Effector memory CD4-positive, alpha-beta T cell (primary cell): ENCODE measurements around the gene CEMP1.
"Not testable (repeated sequence)": the region's sequence is repeated elsewhere in the genome, so short reads cannot be mapped to it uniquely, and the experiment has no call there.

Experiments
- DNase-seq, 3 donors: peaks; one replicate each; pipeline ENCODE4 v3.0.0-alpha.2; 2020
- H3K27ac ChIP-seq: 2 replicates; pipeline ENCODE4 v1.7.0; 2013; ENCODE audit warnings: mild to moderate bottlenecking, low read length, moderate library complexity; ENCODE audit not compliant: insufficient read depth, poor library complexity, severe bottlenecking
- H3K27me3 ChIP-seq: replicated peaks from 2 replicates; pipeline ENCODE4 v1.7.0; 2013; ENCODE audit warnings: mild to moderate bottlenecking, low read length; ENCODE audit not compliant: insufficient read depth, control insufficient read depth, poor library complexity, severe bottlenecking
- H3K36me3 ChIP-seq: 2 replicates; pipeline ENCODE4 v1.7.0; 2013; ENCODE audit warnings: mild to moderate bottlenecking, low read length, moderate library complexity; ENCODE audit not compliant: control insufficient read depth, insufficient read depth
- H3K4me1 ChIP-seq: 2 replicates; pipeline ENCODE4 v1.7.0; 2013; ENCODE audit warnings: low read length, mild to moderate bottlenecking; ENCODE audit not compliant: control insufficient read depth, insufficient read depth, poor library complexity, severe bottlenecking
- H3K4me3 ChIP-seq: 2 replicates; pipeline ENCODE4 v1.7.0; 2013; ENCODE audit warnings: low read length, low read depth, mild to moderate bottlenecking; ENCODE audit not compliant: insufficient read depth, poor library complexity, severe bottlenecking
- H3K9me3 ChIP-seq: 2 replicates; pipeline ENCODE4 v1.7.0; 2013; ENCODE audit warnings: mild to moderate bottlenecking, low read length, moderate library complexity; ENCODE audit not compliant: control insufficient read depth

Gene CEMP1

DNA sequence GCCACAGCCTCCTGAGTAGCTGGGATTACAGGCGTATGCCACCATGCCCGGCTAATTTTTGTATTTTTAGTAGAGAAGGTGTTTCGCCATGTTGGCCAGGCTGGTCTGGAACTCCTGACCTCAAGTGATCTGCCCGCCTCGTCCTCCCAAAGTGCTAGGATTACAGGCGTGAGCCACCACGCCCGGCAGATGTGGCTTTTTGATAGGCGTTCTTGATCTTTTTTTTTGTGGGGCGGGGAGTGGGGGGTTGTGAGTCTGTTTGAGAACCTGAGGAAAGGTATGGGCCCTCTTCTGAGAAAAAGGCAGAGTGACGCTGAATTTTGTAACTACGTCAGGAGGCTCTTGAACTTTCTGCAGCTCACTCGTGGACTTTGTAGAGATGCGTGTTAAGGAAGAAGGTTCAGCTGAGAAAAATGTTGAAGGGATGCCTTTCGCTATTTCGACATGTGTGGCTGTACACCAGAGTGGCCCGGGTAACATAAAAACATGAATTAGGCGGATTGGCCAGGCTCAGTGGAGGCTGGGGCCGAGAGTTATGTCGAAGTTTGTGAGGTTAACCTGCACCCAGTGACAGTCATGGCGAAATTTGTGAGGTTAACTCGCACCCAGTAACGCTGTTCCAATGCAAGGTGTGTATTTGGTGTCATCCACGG lies 8.1 kb upstream of the CEMP1 start:
- H3K27me3 ChIP-seq, H3K4me3 ChIP-seq, H3K36me3 ChIP-seq, H3K27ac ChIP-seq, H3K9me3 ChIP-seq, DNase-seq: not testable (repeated sequence)
- H3K4me1 ChIP-seq = peaks cover 13% of the 10 kb centered on the region

DNA sequence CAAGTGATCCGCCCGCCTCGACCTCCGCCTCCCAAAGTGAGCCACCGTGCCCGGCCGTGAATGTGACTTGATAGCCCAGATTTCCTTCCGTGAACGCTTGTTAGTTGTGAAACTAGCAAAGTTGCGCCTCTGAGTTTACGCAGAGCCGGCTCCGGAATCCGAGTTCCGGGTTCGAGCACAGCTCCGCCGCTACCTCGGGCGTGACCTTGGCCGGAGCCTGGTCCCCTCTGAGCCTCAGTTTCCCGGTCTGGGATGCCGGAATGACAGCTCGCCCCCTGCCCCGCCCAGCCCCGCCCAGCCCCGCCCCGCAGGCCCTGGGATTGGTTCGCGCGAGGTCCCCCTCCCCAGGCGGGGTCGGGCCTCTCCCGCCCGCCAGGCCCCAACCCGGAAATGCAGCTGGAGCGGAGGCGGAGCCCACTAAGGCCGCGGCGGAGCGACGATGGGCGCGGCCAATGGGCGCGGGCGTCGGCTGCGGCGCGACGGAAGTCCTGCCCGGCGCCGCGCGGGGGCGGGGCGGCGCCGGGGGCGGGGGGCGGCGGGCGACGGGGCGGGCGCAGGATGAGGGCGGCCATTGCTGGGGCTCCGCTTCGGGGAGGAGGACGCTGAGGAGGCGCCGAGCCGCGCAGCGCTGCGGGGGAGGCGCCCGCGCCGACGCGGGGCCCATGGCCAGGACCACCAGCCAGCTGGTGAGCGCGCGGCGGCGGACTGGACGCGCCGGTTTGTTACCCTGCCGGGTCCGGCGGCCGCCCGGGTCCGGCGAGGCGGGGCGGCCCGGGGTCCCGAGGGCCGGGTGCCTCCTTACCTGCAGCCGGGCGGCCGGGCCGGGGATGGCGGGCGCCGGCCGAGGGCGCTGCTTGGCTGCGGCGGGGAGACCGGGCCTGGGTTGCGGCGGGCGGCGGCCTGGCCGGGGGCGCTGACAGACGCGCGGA lies 6.5 kb upstream of the CEMP1 start, which contains the start of gene PDPK1:
TSS of gene PDPK1 (plus strand) at position 571 of the 929 bp plus-strand sequence. CDS start at position 663, 92 bp downstream.
- H3K4me3 ChIP-seq = peak within 1 kb of the TSS; percentile 62
- peak within 1 kb of the TSS; percentile 65 for H3K27ac ChIP-seq
- H3K4me1 ChIP-seq = peaks cover 13% of the 10 kb centered on the region
- H3K27me3 ChIP-seq = no peaks in the 10 kb centered on the region
- H3K36me3 ChIP-seq = no peaks in the 10 kb centered on the region
- DNase-seq = peak; percentile 91 to 94 (median 92)
- H3K9me3 ChIP-seq = no peaks in the 10 kb centered on the region

DNA sequence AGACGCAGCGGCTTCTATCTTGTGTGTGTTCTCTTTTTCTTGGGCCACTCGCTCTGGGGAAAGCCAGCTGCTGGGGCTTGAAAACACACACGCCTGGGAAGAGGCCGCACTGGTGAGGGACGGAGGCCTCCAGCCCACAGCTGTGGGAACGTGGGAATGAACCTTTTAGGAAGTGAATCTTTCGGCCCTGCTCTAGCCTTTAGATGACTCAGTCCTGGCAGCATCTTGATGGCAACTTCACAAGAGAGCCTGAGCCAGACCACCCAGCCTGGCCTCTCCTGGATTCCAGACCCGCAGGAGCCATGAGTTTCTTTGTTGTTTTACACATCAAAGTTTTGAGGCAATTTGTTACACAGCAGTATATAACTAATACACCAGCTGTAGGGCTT lies 4.4 kb upstream of the CEMP1 start:
- Histone ChIP-seq H3K4me1 (peaks cover 21% of the 10 kb centered on the region), H3K9me3 (no peaks in the 10 kb centered on the region), H3K27me3 (no peaks in the 10 kb centered on the region), H3K27ac (no peak overlapping the region), H3K36me3 (no peaks in the 10 kb centered on the region), H3K4me3 (no peak overlapping the region)
- DNase-seq = no peak

DNA sequence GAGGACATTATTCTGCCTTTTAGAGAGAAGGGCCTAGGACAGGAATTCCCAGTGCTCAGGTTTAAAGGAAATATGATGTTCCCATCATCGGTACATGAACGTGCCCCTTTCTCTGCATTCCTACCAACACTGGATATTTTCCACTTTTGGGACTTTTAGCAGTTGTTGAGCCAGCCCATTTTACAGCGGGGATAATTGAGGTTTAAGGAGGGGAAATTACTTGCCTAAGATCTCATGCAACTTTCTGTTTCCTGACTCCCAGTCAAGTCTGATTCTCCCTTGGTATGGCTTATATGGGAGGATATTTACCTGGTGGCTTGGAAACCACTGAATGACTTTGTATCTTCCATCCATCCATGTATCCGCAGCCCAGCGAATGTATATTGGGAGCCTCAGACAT lies 3.1 kb upstream of the CEMP1 start:
- H3K4me1 ChIP-seq = peaks cover 19% of the 10 kb centered on the region
- H3K4me3 ChIP-seq, H3K27ac ChIP-seq, H3K36me3 ChIP-seq, H3K9me3 ChIP-seq, H3K27me3 ChIP-seq, DNase-seq: not testable (repeated sequence)

DNA sequence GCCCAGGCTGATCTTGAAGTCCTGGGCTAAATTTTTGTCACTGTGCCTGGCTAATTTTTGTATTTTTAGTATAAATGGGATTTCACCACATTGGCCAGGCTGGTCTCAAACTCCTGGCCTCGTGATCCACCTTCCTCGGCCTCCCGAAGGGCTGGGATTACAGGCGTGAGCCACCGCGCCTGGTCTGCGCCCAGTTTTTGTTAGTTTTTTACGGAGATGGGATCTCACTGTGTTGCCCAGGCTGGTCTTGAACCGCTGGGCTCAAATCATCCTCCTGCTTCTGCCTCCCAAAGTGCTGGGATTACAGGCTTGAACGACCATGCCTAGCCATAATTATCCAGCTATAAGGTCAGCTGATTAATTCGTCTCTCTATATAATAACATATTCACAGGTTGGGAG lies 2.7 kb upstream of the CEMP1 start:
- H3K4me1 ChIP-seq = peaks cover 15% of the 10 kb centered on the region

DNA sequence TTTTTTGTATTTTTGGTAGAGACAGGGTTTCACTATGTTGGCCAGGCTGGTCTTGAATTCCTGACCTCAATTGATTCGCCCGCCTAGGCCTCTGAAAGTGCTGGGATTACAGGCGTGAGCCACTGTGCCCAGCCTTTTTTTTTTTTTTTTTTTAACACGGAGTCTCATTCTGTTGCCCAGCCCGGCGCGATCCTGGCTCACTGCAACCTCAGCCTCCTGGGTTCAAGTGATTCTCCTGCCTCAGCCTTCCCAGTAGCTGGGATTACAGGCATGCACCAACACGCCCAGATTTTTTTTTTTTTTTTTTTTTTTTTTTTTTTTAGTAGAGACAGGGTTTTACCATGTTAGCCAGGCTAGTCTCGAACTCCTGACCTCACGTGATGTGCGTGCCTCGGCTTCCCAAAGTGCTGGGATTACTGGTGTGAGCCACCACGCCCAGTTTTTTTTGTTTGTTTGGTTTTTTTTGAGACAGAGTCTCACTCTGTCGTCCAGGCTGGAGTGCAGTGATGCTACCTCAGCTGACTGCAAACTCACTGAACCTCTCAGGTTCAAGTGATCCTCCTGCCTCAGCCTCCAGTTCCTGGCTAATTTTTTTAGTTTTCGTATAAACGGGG lies 2.0 kb upstream of the CEMP1 start:
- H3K27ac ChIP-seq = peak overlapping the region; percentile 82
- not testable (repeated sequence) for H3K36me3 ChIP-seq, DNase-seq, H3K27me3 ChIP-seq, H3K9me3 ChIP-seq
- peak overlapping the region; percentile 75 for H3K4me3 ChIP-seq
- peaks cover 12% of the 10 kb centered on the region for H3K4me1 ChIP-seq

More for the DNA sequence above, 2.7 kb upstream of the CEMP1 start:
- Histone ChIP-seq H3K36me3 (peaks cover 3% of the 10 kb centered on the region), H3K27ac (no peak overlapping the region), H3K9me3 (no peaks in the 10 kb centered on the region), H3K27me3 (no peaks in the 10 kb centered on the region), H3K4me3 (no peak overlapping the region)
- DNase-seq = no peak

DNA sequence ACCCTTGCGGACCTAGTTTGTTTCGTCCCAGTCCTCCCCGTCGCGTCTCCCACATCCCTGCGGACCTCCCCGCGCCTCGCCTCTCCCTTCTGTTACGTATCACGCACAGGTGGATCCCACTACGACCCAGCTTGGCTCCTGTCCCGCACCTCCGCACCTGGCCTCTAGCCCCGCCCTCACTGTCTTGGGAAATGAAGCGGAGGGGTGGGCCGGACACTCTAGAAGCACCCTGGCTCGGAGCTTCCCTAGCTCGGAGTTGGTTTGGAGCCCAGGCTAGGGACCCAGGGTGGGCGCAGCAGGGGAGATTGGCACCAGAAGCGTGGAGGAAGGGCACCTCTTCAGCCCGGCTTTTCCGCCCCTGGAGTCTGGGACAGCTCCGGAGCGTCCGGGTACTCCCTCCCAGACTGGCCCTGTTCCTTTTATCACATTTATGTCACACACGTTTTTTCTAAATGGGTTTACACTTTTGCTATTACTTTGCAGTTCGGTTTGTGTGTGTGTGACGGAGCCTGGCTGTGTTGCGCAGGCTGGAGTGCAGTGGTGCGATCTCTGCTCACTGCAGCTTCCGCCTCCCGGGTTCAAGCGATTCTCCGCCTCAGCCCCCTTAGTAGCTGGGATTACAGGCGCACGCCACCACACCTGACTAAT lies 1.4 kb upstream of the CEMP1 start:
- Histone ChIP-seq H3K36me3 (peaks cover 13% of the 10 kb centered on the region), H3K4me1 (peaks cover 12% of the 10 kb centered on the region)
- peak; percentile 35 to 57 (median 54) for DNase-seq

DNA sequence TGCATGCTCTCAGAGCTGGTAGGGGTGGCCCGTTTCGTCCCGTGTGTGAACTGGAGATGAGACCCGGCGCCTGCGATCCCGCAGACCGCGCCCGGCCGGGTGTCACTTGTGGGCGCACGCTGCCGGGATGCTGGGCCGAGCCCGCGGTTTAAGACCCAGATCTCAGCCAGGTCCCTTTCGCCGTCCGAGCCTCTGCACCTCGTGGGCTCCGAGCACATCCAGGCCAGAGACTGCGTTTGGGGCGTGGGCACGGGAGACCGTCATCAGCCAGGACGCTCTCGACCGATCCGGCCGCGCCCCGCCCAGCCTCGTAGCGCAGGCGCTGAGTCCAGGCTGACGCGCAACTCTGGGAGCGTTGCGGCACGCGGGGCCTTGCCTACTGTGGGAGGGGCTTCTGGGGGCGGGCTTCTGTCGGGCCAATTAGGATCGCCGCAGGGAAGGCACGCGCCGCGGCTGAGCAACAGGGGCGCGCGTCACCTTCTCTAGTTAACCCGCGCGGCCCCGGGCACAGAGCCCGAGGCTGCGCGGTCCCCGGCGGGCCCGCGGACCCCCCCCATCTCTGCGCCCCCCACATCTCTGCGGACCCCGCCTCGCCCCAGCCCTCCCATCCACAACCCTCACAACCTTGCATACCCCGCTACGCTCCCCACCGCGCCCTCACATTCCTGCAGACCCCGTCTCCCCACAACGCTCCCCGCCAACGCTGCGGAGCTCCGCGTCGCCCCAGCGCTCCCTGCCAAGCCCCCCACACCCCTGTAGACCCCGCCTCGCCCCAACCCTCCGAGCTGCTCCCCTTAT lies 687 bp upstream of the CEMP1 start:
- peaks cover 8% of the 10 kb centered on the region for H3K4me1 ChIP-seq
- peak overlapping the region; percentile 82 for H3K27ac ChIP-seq
- DNase-seq = peak; percentile 93 to 96 (median 94)
- no peaks in the 10 kb centered on the region for H3K27me3 ChIP-seq
- no peaks in the 10 kb centered on the region for H3K9me3 ChIP-seq
- H3K4me3 ChIP-seq = peak overlapping the region; percentile 75
- H3K36me3 ChIP-seq = peaks cover 15% of the 10 kb centered on the region

More for the DNA sequence above, 1.4 kb upstream of the CEMP1 start:
- Histone ChIP-seq H3K27me3 (no peaks in the 10 kb centered on the region), H3K27ac (peak overlapping the region; percentile 82), H3K4me3 (peak overlapping the region; percentile 75), H3K9me3 (no peaks in the 10 kb centered on the region)

DNA sequence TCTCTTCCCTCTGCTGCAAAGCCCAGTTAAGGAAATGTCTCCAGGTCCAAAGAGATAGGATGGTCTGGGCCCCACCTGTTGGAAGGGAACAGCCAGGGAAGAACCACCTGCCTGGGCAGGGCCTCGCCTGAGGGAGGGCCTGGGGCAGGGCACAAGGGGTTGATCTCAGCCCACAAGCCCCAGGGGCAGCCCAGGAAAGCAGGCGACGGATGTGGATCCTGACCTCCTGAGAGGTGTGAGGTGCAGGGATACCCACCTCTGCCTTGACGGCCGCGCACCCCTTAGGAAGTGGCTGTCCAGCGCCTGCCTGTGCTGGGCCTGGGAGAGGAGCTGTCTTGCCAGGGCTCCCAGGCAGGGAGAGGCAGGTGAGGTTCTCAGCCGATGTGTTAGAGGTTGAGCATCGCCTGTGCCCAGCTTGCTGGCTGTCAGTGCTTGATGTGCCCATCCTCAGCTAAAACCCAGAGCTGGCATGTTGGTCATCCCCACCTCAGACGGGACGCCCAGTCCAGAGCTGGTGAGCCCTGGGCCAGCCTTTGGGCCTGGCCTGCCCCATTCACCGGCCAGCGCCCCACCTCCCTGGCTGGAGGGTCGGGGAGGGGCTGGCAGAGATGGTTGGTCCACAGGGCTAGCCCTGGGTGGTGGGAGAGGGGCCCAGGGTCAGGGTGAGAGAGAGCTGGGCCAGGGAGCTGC lies 434 bp downstream of the CEMP1 start:
- Histone ChIP-seq H3K4me1 (peaks cover 8% of the 10 kb centered on the region), H3K4me3 (no peak overlapping the region), H3K27me3 (no peaks in the 10 kb centered on the region), H3K9me3 (no peaks in the 10 kb centered on the region), H3K27ac (peak overlapping the region; percentile 82), H3K36me3 (peaks cover 25% of the 10 kb centered on the region)
- no peak for DNase-seq
